Muscle of arm (tissue), 12 donors: ENCODE results near the gene CYP1A2. TPM values are rescaled to one million over a fixed set of nuclear protein-coding genes. Genes with fewer than 3 reads are reported as not detected.
A peak's percentile ranks its signal among the peaks of the same experiment; 100 is the strongest.

ENCODE experiments used
- DNase-seq: peaks from one replicate; pipeline ENCODE4 v3.0.0-alpha.2; 2013
- polyA plus RNA-seq, 12 donors: library from polyadenylated mRNA; unstranded; fragments of 120-200 nt; gene quantifications; one replicate each; pipeline ENCODE4 v1.2.1, GENCODE V29; 2013; ENCODE audit not compliant: insufficient read length in 12 of 12

CYP1A2 gene
- polyA plus RNA-seq, 12 donors, result 0.07 to 0.28 (median 0.12) TPM; not detected in 5

DNA sequence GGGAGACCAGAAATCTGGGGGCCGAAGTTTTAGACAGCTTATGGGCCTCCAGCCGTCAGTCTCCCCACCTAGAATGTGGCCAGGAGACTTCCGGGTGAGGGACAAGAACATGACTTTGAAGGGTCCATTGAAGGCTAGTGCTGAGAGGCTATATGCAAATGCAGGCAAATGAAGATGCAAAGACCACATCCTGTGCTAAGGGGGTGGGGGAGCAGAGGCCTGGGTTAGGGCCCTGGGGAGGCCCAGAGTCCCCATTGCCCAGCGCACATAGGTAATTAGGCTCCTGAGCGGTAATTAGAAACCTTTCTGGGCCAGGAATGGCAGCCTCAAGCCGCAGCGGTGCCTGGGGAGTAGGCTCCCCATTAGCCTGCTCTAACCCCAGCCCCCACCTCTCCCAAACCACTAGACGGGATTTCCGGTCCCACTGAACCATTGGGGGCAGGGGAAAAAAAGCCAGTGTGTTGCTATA, 40.1 kb downstream of the CYP1A2 start:
- no peak for DNase-seq

DNA sequence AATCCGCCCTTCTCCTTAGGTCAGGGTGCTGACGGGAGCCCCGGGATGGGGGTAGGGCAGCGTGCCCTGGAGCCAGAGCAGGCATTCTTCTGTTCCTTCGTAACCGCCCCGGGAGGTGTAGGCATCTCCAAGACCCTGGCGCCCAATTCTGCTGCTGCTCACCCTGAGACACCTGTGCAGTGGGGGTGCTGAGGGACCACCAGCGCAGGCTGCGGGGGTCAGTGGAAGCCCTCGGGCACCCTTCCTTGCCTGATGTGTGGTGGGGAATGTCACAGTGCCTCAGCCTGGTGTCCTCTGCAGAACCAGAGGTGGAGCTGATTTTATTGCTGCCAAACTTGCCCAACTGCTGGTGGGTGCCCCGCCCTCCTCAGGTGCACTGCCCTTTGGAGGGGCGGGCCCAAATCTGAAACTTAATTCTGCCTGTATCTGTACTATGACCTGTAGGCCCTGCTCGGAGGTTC, 40.6 kb downstream of the CYP1A2 start:
- DNase-seq, result no peak

DNA sequence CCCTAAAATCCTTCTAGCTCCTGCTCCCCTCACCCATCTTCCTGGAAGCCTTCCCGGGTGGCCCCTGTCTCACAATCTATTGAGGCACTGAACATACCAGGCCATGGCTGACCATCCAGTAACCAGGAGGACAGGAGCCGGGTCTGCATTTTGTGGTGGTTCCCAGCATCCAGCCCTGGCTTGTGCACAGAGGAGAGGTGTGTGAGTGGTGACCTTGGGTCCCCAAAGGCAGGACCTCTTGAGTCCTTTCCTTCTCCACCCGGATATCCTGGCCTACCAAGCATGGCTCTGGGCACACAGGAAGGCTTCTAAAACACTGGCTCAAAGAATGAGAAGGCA, 41.1 kb downstream of the CYP1A2 start:
- DNase-seq, result no peak

DNA sequence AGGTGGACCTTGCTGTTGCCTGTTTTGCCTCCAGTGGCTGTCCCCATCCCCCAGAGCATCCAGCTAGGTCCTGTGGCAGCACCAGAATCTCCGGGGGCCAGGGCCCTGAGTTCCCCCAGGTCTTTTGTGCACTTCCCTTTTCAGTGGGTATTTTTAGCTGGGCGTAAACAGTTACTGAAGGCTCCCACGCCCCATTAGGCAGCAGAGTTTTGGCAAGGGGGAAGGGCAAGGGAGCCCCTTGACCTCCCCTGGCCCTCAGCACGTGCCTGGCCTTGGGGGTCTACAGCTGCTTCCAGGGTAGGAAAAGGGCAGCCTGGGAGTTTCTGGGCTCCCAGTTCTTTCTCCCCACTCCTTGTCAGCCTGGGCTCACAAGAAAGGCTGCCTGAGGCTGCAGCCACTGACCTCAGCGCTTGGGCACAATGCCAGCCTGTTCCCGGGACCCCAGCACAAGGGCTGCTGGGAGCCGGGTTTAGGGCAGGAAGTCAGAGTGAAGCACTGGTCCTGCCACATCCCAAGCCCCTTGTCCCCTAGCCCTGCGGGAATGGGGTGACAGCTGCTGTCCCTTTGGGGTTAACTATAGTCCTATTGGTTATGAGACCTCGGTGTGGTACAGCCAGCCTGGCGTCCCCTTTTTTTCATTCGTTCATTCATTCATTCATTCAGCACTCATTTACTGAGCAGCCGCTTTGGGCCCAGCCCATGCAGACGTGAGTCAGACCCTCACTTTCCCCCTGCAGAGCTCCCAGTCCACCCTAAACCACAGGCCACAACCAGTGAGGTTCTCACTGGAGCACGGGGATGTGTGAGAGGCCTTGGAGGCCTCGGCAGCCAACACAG, 41.7 kb downstream of the CYP1A2 start:
- peak; percentile 57 for DNase-seq

DNA sequence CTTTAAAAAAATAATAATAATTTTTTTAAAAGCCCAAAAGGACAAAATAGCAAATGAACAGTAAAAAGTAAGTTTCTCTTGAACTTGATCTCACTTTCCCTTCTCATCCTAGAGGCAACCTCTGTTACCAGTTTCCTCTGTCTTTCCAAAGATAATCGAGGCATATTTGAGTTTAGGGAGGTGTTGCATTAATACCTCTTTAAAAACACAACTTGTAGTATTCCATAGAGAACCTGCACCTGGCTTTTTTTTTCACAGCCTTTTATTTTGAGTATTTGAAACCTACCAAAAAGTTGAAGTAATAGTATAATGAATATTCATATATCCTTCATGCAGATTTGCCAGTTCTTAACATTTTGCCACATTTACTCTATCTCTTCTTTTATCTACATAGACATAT, 42.4 kb downstream of the CYP1A2 start:
- DNase-seq, result no peak

DNA sequence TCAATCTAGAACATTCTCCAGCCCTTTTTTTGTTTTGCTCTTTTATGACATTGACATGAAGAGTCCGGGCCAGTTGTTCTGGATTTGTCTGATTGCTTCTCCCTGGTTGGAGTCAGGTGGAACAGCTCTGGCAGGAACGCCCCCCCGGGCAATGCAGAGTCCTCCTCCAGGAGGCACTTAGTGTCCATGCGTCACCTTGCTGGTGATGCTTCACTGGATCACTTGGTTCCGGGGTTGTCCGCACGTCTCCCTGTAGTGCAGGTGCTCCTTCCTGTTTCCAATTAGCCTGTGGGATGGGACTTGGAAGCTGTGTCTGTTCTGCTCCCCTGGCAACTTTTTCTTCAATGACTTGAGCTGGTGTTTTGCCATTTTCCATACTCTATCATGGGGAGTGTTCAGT, 43.0 kb downstream of the CYP1A2 start:
- DNase-seq, result no peak

DNA sequence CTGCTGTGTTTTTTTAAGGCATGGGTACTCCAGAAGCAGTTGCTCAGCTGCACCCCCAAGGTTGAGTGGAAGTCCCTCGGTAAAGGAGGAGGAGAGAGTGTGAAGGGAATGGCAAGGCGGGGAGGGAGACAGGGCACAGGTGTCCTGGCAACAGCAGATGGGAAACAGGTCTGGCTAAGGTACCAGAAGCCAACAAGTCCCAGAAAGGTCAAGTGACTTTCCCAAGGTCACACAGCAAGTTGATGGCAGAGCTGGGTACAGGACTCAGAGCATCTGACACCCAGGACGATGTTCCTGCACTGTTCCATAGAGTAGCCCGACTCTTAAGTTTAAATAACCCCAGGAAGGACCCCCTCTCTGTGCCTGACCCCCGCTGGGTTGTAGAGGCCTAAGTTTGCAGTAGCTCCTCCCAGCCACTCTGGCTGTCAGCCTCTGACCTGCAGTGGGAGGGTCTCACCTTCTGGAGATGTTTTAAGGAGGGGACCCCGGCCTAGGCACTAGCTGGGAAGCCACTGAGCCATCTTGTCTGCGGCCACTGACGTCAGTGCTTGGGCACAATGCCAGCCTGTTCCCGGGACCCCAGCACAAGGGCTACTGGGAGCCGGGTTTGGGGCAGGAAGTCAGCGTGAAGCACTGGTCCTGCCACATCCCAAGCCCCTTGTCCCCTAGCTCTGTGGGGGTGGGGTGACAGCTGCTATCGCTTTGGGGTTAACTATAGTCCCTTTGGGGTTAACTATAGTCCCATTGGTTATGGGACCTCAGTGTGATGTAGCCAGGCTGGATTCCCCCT, 43.8 kb downstream of the CYP1A2 start:
- DNase-seq, result no peak

DNA sequence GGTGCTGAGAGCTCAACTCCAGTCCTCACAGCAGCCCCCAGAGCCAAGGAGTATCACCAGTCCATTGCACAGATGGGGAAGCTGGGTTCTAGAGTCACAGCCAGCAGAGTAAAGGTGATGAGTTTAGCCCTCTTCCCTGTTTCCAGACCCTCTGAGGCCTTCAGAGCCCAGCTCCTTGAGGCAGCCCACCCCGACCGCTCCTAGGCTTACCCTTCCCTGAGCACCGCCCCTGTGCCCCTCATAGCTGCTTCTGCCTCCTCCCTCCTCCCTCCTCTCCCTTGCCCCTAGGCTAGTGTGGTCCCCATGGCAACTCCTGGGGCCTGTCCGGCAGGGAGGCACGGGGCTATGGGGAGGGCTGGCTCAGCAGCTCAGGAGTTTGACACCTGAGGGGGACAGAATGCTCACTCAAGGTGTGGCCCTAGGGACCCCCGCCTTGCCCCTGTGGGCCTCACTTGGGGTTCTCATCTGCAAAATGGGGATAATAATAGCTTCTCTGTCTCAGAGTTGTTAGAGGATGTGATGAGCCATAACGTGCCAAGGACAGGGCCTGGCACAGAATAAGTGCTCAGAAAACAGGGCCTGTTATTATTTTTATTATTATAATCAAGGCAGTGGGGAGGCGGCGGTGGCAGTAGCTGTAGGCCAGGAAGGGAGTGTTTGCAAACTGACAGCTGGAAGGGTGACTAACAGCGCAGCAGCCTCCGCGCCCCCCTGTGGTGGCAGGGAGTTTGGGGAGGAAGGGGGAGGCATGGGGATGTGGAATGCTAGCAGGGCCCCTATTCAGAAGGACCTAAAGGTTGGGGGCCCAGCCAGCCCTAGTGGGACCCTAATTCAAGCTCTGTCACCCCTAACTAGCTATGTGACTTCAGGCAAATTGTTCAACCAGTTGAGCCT, 44.7 kb downstream of the CYP1A2 start:
- DNase-seq, result no peak

DNA sequence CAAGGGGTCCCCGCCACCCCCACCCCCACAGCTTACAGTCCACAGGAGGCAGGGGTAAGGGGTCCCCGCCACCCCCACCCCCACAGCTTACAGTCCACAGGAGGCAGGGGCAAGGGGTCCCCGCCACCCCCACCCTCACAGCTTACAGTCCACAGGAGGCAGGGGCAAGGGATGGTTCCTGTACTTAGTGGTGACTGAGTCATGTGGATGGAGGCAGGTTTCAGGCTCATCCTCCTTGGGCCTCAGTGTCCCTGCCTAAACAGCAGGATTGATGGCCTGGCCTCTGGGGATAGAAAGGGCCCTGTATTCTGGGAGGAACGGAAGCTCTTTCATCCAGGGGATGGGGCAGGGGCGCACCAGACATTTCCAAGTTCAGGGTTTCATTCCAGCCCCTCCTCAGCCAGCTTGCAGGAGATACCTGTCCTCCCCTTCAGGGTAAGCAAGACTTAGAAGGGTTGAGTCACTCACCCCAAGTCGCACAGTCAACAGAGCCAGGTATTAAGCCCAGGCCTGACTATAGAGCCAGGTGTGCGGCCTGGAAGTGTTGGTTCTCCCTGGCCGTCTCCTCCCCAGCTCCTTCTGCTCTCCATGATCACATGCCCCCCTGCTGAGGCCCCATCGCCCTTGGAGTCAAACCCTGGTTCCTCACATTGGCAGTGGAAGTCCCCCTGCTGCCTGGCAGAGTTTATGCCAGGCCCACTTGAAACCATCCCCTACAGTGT, 45.8 kb downstream of the CYP1A2 start:
- no peak for DNase-seq

DNA sequence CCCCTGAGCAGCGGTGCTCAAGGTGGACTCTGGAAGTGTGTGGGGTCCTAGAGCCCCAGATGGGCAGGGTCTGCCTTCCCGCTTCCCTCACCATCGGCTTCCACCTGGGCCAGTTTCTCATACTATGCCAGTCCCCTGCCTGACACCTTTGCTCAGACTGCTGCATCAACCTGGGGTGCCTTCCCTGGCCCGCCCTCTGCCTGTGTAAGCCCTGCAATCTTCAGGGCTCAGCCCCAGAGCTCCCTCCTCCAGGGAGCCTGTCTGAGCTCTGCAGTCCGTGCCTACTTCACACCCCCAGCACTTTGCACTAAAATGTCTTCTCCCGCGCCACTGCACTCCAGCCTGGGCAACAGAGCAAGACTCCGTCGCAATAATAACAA, 46.3 kb downstream of the CYP1A2 start:
- no peak for DNase-seq

DNA sequence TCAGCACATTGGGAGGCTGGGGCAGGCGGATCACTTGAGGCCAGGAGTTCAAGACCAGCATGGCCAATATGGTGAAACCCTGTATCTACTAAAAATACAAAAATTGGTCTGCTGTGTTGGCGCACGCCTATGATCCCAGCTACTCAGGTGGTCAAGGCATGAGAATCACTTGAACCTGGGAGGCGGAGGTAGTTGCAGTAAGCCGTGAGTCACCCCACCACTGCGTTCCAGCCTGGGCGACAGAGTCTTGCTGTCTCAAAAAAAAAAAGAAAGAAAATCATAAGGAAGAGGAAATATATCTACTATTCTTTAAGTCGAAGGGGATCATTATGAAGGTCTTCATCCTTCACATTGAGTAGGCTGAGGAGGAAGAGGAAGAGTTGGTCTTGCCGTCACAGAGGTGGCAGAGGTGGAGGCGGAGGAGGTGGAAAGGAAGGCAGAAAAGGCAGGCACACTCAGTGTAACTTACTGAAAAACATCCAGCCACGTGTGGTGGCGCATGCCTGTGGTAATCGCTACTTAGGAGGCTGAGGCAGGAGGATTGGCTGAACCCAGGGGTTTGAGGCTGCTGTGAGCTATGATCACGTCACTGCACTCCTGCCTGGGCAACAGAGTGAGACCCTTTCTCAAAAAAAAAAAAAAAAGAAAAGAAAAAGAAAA, 47.5 kb downstream of the CYP1A2 start:
- no peak for DNase-seq

DNA sequence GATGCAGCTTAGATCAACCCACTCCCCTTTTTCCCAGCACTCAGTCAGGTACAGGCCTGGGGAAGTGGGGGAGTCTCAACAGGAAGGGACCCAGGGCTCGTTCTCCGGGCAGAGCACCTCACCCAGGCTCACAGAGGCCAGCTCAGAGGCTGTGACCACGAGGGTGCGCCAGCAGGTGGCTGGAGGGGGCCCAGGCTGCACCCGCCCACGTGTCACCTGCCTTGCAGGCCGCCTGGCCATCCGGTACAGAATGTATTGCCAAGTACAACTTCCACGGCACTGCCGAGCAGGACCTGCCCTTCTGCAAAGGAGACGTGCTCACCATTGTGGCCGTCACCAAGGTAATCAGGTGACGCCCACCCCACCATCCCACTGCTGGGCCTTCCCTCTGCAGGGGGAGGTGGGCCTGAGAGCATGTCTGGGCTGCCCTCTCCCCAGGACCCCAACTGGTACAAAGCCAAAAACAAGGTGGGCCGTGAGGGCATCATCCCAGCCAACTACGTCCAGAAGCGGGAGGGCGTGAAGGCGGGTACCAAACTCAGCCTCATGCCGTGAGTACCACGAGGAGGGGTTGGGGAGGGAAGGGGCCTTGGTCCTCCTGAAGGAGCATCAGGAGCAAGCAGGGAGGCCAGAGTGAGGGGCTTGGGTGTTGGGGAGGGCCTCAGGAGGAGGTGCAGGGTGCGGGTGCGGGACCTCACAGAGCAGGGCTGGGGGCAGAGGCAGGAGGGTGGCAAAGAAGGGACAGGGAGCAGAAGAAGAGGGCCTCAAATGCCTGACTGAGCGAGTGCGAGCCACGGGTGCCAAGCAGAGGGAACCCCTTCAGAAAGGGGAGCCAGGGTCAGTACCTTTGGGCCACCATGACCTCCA, 50.0 kb downstream of the CYP1A2 start:
- no peak for DNase-seq

DNA sequence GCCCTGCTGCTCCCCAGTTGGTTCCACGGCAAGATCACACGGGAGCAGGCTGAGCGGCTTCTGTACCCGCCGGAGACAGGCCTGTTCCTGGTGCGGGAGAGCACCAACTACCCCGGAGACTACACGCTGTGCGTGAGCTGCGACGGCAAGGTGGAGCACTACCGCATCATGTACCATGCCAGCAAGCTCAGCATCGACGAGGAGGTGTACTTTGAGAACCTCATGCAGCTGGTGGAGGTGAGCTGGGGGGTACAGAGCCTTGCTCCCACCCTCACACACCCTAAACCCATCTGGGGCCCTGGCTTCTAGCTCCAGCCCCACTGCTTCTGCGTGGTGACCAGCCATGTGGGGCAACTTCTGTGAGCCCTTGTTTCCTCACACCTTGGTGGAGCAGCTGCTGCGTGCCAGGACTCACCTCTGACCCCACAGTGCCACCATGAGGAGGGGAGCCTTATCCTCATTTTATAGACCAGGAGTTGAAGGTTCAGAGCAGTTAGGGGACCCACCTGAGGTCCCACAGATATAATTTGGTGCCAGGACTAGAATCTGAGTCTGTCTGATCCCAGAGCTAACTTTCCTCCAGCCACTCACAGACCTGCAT, 50.7 kb downstream of the CYP1A2 start:
- no peak for DNase-seq

DNA sequence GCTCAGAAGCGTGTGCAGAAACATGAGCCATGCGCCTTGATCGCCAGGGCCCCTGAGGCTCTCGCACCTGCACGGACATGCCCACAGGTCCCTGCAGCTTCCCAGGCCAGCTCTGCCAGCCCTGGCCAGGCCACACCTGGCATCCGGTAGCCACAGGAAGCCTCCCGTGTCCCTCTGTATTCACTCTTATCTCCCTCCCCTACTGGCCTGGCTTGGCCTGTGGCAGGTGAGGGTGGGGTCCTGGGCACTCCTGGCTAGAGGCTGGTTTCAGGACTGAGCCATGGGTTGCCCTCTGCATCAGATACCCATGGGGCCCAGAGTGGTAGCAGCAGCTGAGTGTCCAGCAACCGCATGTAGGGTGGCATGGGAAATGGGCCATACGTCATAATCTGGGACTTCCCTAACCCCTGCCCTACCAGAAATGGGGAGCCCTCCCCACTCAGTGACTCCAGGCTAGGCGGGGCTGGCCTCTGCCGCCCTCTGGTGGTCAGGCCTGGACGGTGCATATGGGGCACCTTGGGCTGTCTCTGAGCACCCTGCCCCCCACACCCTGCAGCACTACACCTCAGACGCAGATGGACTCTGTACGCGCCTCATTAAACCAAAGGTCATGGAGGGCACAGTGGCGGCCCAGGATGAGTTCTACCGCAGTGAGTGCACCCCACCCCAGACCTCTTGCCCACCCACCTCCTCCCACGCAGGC, 51.4 kb downstream of the CYP1A2 start:
- no peak for DNase-seq

DNA sequence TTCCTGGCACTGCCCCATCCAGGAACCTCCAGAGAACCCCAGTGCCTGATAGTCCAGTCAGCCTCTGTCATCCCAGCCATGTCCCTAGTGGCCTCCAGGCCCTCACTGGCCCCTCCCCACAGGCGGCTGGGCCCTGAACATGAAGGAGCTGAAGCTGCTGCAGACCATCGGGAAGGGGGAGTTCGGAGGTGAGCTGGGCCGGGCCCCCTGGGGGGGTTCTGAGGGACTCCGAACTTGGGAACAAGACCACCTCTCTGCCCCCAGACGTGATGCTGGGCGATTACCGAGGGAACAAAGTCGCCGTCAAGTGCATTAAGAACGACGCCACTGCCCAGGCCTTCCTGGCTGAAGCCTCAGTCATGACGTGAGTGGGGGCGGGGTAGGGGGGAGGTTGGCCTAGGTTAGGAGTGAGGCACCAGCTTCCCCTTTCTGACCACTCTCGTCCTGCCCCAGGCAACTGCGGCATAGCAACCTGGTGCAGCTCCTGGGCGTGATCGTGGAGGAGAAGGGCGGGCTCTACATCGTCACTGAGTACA, 52.0 kb downstream of the CYP1A2 start:
- DNase-seq, result no peak

DNA sequence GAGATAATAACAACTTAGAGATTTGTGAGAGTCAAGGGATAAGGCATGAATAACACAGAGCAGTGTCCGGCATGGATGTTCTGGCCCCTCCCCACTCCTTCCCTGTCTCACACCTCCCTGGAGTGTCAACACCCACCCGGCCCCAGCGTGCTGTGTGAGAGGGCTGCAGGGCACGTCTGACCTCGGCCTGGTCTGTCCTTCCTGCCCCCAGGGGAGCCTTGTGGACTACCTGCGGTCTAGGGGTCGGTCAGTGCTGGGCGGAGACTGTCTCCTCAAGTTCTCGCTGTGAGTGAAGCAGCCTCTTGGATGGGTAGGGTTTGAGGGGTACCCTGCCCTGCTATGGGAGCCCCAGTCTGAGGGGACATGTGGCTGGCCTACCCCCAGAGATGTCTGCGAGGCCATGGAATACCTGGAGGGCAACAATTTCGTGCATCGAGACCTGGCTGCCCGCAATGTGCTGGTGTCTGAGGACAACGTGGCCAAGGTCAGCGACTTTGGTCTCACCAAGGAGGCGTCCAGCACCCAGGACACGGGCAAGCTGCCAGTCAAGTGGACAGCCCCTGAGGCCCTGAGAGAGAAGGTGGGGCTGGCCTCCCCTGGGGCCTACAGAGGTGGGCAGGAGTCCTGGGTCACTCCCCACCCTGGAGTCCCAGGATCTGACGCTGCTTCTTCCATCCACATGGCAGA, 52.8 kb downstream of the CYP1A2 start:
- DNase-seq, result no peak

DNA sequence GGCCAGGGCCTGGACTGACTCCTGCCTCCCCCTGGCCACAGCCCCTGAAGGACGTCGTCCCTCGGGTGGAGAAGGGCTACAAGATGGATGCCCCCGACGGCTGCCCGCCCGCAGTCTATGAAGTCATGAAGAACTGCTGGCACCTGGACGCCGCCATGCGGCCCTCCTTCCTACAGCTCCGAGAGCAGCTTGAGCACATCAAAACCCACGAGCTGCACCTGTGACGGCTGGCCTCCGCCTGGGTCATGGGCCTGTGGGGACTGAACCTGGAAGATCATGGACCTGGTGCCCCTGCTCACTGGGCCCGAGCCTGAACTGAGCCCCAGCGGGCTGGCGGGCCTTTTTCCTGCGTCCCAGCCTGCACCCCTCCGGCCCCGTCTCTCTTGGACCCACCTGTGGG, 53.6 kb downstream of the CYP1A2 start:
- no peak for DNase-seq
